Measurements from ENCODE around the gene MAP3K20. TPM values are rescaled to one million over a fixed set of nuclear protein-coding genes. Genes with fewer than 3 reads are reported as not detected.

The MAP3K20 gene
- total and polyA plus RNA-seq, 2 of the 4 experiments (the other 2 are of a cell fraction) = 27.5 to 84.4 TPM

DNA sequence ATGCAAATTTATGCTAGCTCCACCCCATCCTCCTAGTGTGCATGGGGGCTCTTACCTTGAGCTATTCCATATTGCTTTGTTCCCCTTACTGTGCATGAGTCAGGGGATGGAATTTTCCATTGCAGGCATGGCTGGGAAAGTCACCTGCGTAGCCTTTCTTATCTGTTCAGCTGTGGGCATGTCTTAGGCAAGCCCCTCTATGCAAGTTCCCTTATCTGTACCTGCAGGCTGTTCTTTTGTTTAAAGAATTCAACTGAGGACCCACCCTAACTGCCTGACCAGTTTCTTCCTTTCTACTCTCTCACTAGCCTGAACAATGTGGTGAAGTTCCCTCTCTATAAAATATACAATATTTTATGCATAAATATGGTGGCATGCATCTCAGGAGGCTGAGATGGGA, 224.8 kb downstream of the MAP3K20 start:
- Histone ChIP-seq H3K36me3 (ENCODE audit: control insufficient read depth, insufficient read depth, low read length) (no peaks in the 10 kb centered on the region), H3K9ac (ENCODE audit: low read depth, low read length) (no peak overlapping the region), H2AK5ac (ENCODE audit: low read depth, low read length) (no peak overlapping the region), H4K5ac (ENCODE audit: low read depth, low read length) (no peak overlapping the region), H2BK15ac (ENCODE audit: low read depth, low read length) (no peak overlapping the region), H4K8ac (ENCODE audit: low read depth in 2 of 2, low read length in 2 of 2) (no peak overlapping the region), H4K91ac (ENCODE audit: insufficient read depth, low read depth, low read length) (no peak overlapping the region), H3K27ac (ENCODE audit: insufficient read depth, low read length) (no peak overlapping the region), H3K4ac (ENCODE audit: low read depth, low read length) (no peak overlapping the region), H3K14ac (replicated peaks; ENCODE audit: low read depth, low read length) (no peak overlapping the region), H3K56ac (ENCODE audit: extremely low read depth, insufficient read depth, low read length) (no peak overlapping the region), H3K9me1 (ENCODE audit: insufficient read depth, low read length) (no peaks in the 10 kb centered on the region), H3K4me2 (ENCODE audit: low read depth, low read length) (no peak overlapping the region), H2BK120ac (ENCODE audit: low read depth, low read length) (no peak overlapping the region), H3K9me3 (ENCODE audit: control insufficient read depth, insufficient read depth, low read length) (peaks cover 24% of the 10 kb centered on the region), H2BK20ac (ENCODE audit: low read depth, low read length) (no peak overlapping the region), H4K20me1 (ENCODE audit: insufficient read depth, low read length) (no peaks in the 10 kb centered on the region), H3K27me3 (ENCODE audit: control insufficient read depth, insufficient read depth, low read length) (no peaks in the 10 kb centered on the region), H3K18ac (ENCODE audit: low read depth, low read length) (no peak overlapping the region), H3K79me1 (ENCODE audit: low read depth in 1 of 2, low read length in 2 of 2) (no peaks in the 10 kb centered on the region), H2AK9ac (replicated peaks; ENCODE audit: low read depth, low read length, poor library complexity) (no peak overlapping the region), H3K4me1 (ENCODE audit: control insufficient read depth, insufficient read depth, low read length) (no peaks in the 10 kb centered on the region), H3K23ac (ENCODE audit: low read depth, low read length) (no peak overlapping the region), H2AFZ (replicated peaks; ENCODE audit: low read length, poor library complexity) (no peak overlapping the region), H2BK5ac (ENCODE audit: low read depth, low read length, poor library complexity, severe bottlenecking) (no peak overlapping the region), H3K4me3 (ENCODE audit: insufficient read depth, low read depth, low read length) (no peak overlapping the region)
- intact Hi-C loops (cut with micrococcal nuclease) = no loop called here
- DNase-seq (no peak), ATAC-seq (ENCODE audit: low read depth) (no peak)
- dilution Hi-C loops (cut with HindIII; ENCODE audit: low sequenced_read_pairs, unreplicated experiment) = no loop called here
- no peak for TF ChIP-seq CHD1 (IDR thresholded peaks at IDR 0.05; ENCODE audit: low read depth, low read length)
- TF ChIP-seq SMC3 (IDR thresholded peaks at IDR 0.05; ENCODE audit: low read depth, low read length) = no peak
- TF ChIP-seq MAZ (IDR thresholded peaks at IDR 0.05; ENCODE audit: borderline replicate concordance, low read depth, low read length) = no peak
- no peak for TF ChIP-seq USF2 (IDR thresholded peaks at IDR 0.05; ENCODE audit: low read depth, low read length)
- TF ChIP-seq RCOR1 (IDR thresholded peaks at IDR 0.05; ENCODE audit: insufficient replicate concordance, low read length) = no peak
- no peak for TF ChIP-seq POLR2A (IDR thresholded peaks at IDR 0.05; ENCODE audit: low read depth, low read length)
- no peak for TF ChIP-seq RFX5 (IDR thresholded peaks at IDR 0.05; ENCODE audit: low read depth, low read length)
- TF ChIP-seq MXI1 (IDR thresholded peaks at IDR 0.05; ENCODE audit: borderline replicate concordance, low read depth, low read length) = no peak
- no peak for TF ChIP-seq BHLHE40 (IDR thresholded peaks at IDR 0.05; ENCODE audit: low read depth, low read length)
- no peak for TF ChIP-seq FOS (IDR thresholded peaks at IDR 0.05; ENCODE audit: low read depth, low read length)
- no peak for TF ChIP-seq NFE2L2 (IDR thresholded peaks at IDR 0.05; ENCODE audit: low read depth, low read length)
- TF ChIP-seq, protein P1, sequence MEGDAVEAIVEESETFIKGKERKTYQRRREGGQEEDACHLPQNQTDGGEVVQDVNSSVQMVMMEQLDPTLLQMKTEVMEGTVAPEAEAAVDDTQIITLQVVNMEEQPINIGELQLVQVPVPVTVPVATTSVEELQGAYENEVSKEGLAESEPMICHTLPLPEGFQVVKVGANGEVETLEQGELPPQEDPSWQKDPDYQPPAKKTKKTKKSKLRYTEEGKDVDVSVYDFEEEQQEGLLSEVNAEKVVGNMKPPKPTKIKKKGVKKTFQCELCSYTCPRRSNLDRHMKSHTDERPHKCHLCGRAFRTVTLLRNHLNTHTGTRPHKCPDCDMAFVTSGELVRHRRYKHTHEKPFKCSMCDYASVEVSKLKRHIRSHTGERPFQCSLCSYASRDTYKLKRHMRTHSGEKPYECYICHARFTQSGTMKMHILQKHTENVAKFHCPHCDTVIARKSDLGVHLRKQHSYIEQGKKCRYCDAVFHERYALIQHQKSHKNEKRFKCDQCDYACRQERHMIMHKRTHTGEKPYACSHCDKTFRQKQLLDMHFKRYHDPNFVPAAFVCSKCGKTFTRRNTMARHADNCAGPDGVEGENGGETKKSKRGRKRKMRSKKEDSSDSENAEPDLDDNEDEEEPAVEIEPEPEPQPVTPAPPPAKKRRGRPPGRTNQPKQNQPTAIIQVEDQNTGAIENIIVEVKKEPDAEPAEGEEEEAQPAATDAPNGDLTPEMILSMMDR (conservative IDR thresholded peaks at IDR 0.05; ENCODE audit: low read depth, low read length) = no peak
- no peak for TF ChIP-seq RAD21 (IDR thresholded peaks at IDR 0.05; ENCODE audit: low read length)
- TF ChIP-seq CEBPB (IDR thresholded peaks at IDR 0.05; ENCODE audit: low read depth, low read length) = no peak
- no peak for TF ChIP-seq MAFK (IDR thresholded peaks at IDR 0.05; ENCODE audit: low read depth, low read length)
- TF ChIP-seq, protein P2, sequence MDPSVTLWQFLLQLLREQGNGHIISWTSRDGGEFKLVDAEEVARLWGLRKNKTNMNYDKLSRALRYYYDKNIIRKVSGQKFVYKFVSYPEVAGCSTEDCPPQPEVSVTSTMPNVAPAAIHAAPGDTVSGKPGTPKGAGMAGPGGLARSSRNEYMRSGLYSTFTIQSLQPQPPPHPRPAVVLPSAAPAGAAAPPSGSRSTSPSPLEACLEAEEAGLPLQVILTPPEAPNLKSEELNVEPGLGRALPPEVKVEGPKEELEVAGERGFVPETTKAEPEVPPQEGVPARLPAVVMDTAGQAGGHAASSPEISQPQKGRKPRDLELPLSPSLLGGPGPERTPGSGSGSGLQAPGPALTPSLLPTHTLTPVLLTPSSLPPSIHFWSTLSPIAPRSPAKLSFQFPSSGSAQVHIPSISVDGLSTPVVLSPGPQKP (IDR thresholded peaks at IDR 0.05; ENCODE audit: borderline replicate concordance, low read depth, low read length) = no peak
- ChIA-PET CTCF (no interaction called here), POLR2A (ENCODE audit: unreplicated experiment) (no interaction called here)
- in situ Hi-C loops (cut with MboI; ENCODE audit: low sequenced_read_pairs) = no loop called here
- BruUV-seq (replicated peaks) = no TSS peak
- no CpG with 5 or more reads among the region's 1 CpG for WGBS, 2 experiments (ENCODE audit: extremely low coverage in 2 of 2, insufficient read length in 1 of 2)
